GM13977 (cell line): ENCODE results near the gene SH3RF1.

ENCODE experiments used
- DNase-seq: peaks from one replicate; pipeline ENCODE4 v3.0.0; 2012; ENCODE audit warnings: low spot score
- CTCF ChIP-seq: IDR thresholded peaks from 2 replicates; pipeline ENCODE4 v1.5.1; 2012; ENCODE audit warnings: mild to moderate bottlenecking, control low read depth; ENCODE audit not compliant: insufficient read depth; ENCODE audit errors: extremely low read depth, missing control alignments
- in situ Hi-C: fragments of 300-500 bp; cut with MboI; formaldehyde crosslinking; loops from one replicate; pipeline ENCODE4 v1.12.0; 2022; ENCODE audit warnings: low sequenced_read_pairs, low pct_unique_long_range_greater_than_20kb, mixed read lengths, inconsistent platforms; ENCODE audit not compliant: unreplicated experiment

SH3RF1 gene

GRCh38 chr4:169210504-169211118 lies 60.1 kb downstream of the SH3RF1 start:
- in situ Hi-C loops: no loop called here
- no peak for TF ChIP-seq CTCF
- DNase-seq: peak; percentile 39

- no peak for DNase-seq
- in situ Hi-C loops: no loop called here
- no peak for TF ChIP-seq CTCF
Observed at GRCh38 chr4:169209388-169209883, 61.3 kb downstream of the SH3RF1 start.

GRCh38 chr4:169208516-169208915 lies 62.2 kb downstream of the SH3RF1 start:
- no peak for DNase-seq
- no peak for TF ChIP-seq CTCF
- in situ Hi-C loops: no loop called here

GRCh38 chr4:169208090-169208455 lies 62.7 kb downstream of the SH3RF1 start:
- DNase-seq: no peak
- in situ Hi-C loops: no loop called here

GRCh38 chr4:169207436-169208089 lies 63.2 kb downstream of the SH3RF1 start:
- in situ Hi-C loops: no loop called here
- DNase-seq: no peak
- no peak for TF ChIP-seq CTCF

More at GRCh38 chr4:169208090-169208455, 62.7 kb downstream of the SH3RF1 start:
- no peak for TF ChIP-seq CTCF

GRCh38 chr4:169205744-169206080 lies 65.0 kb downstream of the SH3RF1 start:
- in situ Hi-C loops: no loop called here
- DNase-seq: no peak
- TF ChIP-seq CTCF: no peak
